Vagina (tissue), 2 donors: ENCODE results near the gene HS6ST2. TPM values are rescaled to one million over a fixed set of nuclear protein-coding genes. Genes with fewer than 3 reads are reported as not detected.

Experiments
- DNase-seq, 2 donors: peaks; one replicate each; pipeline ENCODE4 v3.0.0-alpha.2; 2017; ENCODE audit errors: extremely low spot score in 2 of 2
- H3K27ac ChIP-seq: fragments of 200-600 bp; sonication (generic); one replicate; pipeline ENCODE4 v1.5.1; 2019
- H3K27me3 ChIP-seq: fragments of 200-600 bp; sonication (generic); one replicate; pipeline ENCODE4 v1.5.1; 2019
- H3K36me3 ChIP-seq, 2 donors: fragments of 200-600 bp; sonication (generic); one replicate each; pipeline ENCODE4 v1.5.1; 2017 to 2019
- H3K4me1 ChIP-seq: fragments of 200-600 bp; sonication (generic); one replicate; pipeline ENCODE4 v1.5.1; 2019
- H3K4me3 ChIP-seq, 2 donors: fragments of 200-600 bp; sonication (generic); 1 replicate in 1 of 2; 2 replicates in 1 of 2; pipeline ENCODE4 v1.5.1; 2016 to 2019
- H3K9me3 ChIP-seq: fragments of 200-600 bp; sonication (generic); one replicate; pipeline ENCODE4 v1.5.1; 2019
- POLR2A ChIP-seq, 2 donors: fragments of 450-650 bp; IDR thresholded peaks; one replicate each; pipeline ENCODE4 v1.6.1; 2017; ENCODE audit warnings: antibody characterized with exemption in 2 of 2, mild to moderate bottlenecking in 2 of 2, moderate library complexity in 2 of 2
- POLR2AphosphoS5 ChIP-seq, 2 donors: sonication (generic); formaldehyde crosslinking; IDR thresholded peaks; one replicate each; pipeline ENCODE4 v1.9.0; 2017; ENCODE audit warnings: antibody characterized with exemption in 2 of 2, mild to moderate bottlenecking in 2 of 2, low read depth in 1 of 2; ENCODE audit not compliant: insufficient read depth in 1 of 2
- intact Hi-C: fragments of 100-400 bp; cut with DNase I; formaldehyde crosslinking; loops from one replicate; pipeline ENCODE4 v1.15.1; 2023
- total RNA-seq: library from RNA; depleted of rRNA; stranded (reverse); fragments of >200 nt; gene quantifications from one replicate; pipeline ENCODE4 v1.2.3, GENCODE V29; 2016
- TF ChIP-seq, protein P1 (sequence below), 3 experiments: fragments of 450-650 bp in 2 of 3; fragments of 200-600 bp in 1 of 3; sonication (generic) in 1 of 3; IDR thresholded peaks; one replicate each; pipeline ENCODE4 v1.5.1; 2017 to 2019; ENCODE audit warnings: antibody characterized with exemption in 3 of 3, mild to moderate bottlenecking in 2 of 3, moderate library complexity in 2 of 3

The HS6ST2 gene
- total RNA-seq, 1 donor from 2014 or later, result 0.74 TPM

DNA sequence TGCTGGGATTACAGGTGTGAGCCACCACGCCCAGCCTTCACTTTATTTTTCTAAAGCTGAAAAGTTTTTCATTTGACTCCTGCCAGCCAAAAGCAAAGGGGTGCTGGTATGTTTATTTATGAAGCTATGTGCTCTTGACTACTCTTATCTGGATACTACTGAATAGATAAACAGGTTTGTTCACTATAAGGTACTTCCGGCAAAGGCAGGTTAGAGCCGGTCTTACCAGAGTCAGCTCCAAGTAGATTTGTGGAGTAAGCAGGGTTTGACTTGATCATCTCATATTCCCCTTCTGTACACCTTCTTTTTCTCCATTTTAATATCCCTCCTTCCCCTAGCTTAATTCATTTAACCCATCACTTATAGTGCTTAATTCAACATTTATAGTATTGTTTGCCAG is 294.2 kb downstream of the HS6ST2 start:
- Histone ChIP-seq H3K4me3 (no peak overlapping the region), H3K36me3 (no peaks in the 10 kb centered on the region), H3K4me1 (no peaks in the 10 kb centered on the region), H3K27ac (no peak overlapping the region), H3K9me3 (no peaks in the 10 kb centered on the region), H3K27me3 (no peaks in the 10 kb centered on the region)
- TF ChIP-seq POLR2A (IDR thresholded peaks at IDR 0.05), result no peak
- TF ChIP-seq POLR2AphosphoS5 (IDR thresholded peaks at IDR 0.05; ENCODE audit: insufficient read depth in 1 of 2, low read depth in 1 of 2), result no peak
- TF ChIP-seq, protein P1, sequence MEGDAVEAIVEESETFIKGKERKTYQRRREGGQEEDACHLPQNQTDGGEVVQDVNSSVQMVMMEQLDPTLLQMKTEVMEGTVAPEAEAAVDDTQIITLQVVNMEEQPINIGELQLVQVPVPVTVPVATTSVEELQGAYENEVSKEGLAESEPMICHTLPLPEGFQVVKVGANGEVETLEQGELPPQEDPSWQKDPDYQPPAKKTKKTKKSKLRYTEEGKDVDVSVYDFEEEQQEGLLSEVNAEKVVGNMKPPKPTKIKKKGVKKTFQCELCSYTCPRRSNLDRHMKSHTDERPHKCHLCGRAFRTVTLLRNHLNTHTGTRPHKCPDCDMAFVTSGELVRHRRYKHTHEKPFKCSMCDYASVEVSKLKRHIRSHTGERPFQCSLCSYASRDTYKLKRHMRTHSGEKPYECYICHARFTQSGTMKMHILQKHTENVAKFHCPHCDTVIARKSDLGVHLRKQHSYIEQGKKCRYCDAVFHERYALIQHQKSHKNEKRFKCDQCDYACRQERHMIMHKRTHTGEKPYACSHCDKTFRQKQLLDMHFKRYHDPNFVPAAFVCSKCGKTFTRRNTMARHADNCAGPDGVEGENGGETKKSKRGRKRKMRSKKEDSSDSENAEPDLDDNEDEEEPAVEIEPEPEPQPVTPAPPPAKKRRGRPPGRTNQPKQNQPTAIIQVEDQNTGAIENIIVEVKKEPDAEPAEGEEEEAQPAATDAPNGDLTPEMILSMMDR (IDR thresholded peaks at IDR 0.05), result no peak
- intact Hi-C loops, result no loop called here
- no peak for DNase-seq

DNA sequence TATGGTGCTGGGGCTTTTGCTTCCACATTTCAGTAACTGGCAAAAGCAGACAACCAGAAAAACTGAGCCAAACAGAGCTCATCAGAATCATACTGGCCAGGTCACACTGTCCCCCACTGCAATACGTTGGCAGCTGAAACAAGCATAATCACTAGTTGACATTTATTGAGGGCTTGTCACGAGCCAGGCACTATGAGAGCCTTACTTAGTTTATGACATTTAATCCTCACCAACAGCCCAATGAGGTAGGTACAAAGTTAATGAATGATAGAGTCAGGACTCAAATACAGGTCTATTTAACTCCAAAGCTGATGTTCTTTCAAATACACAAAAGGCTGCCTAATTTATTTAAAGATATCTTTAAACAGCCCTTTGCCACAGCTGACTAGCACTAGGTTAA is 295.6 kb downstream of the HS6ST2 start:
- H3K9me3 ChIP-seq, result no peaks in the 10 kb centered on the region
- DNase-seq, result no peak
- no peaks in the 10 kb centered on the region for H3K36me3 ChIP-seq
- no peak overlapping the region for H3K27ac ChIP-seq
- TF ChIP-seq, protein P1 (IDR thresholded peaks at IDR 0.05), result no peak
- TF ChIP-seq POLR2AphosphoS5 (IDR thresholded peaks at IDR 0.05; ENCODE audit: insufficient read depth in 1 of 2, low read depth in 1 of 2) (no peak), POLR2A (IDR thresholded peaks at IDR 0.05) (no peak)
- no peaks in the 10 kb centered on the region for H3K27me3 ChIP-seq
- H3K4me3 ChIP-seq, result no peak overlapping the region
- intact Hi-C loops, result no loop called here
- no peaks in the 10 kb centered on the region for H3K4me1 ChIP-seq

DNA sequence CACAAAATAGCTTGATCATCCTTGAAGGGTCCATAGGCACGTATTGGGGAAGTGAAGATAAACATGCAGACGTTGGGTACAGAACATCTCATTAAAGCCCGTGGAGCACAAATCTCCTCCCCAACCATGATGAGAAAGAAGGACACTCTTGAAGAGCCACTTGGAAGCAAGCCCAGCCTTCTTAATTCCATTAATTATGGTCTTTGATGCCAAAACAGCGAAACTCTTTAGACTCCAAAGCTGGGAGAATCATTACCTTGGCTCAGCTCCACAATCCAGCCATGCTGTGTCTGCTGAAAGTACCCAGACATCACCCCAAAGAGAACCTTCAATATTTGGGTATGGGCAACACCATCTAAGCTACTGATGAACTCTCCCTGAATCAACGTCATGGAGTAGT is 300.6 kb downstream of the HS6ST2 start:
- no peak for TF ChIP-seq POLR2AphosphoS5 (IDR thresholded peaks at IDR 0.05; ENCODE audit: insufficient read depth in 1 of 2, low read depth in 1 of 2)
- no peak for TF ChIP-seq POLR2A (IDR thresholded peaks at IDR 0.05)
- TF ChIP-seq, protein P1 (IDR thresholded peaks at IDR 0.05), result no peak
- DNase-seq, result no peak
- no peaks in the 10 kb centered on the region for H3K4me1 ChIP-seq
- no peaks in the 10 kb centered on the region for H3K27me3 ChIP-seq
- no peak overlapping the region for H3K4me3 ChIP-seq
- H3K36me3 ChIP-seq, result no peaks in the 10 kb centered on the region
- intact Hi-C loops, result no loop called here
- no peak overlapping the region for H3K27ac ChIP-seq
- H3K9me3 ChIP-seq, result no peaks in the 10 kb centered on the region

DNA sequence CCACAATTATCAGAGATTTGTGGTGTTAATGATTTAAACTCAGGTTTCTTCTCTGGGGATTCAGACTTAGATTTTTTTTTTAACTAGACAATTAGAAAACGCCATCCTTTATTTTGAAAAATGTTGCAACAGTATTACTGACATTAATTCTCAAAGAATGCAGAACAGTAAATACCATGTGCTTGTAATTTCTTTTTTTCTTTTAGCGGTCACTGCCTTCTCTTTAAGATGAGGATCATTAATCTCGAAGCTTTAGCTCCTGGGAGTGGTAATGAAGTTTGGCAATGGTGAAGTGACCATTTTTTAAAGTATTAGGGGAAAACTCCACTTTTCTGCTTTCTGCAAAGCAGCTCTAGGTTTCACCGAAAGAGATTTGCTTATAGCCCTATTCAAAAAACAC is 305.6 kb downstream of the HS6ST2 start:
- H3K9me3 ChIP-seq, result no peaks in the 10 kb centered on the region
- H3K27me3 ChIP-seq, result no peaks in the 10 kb centered on the region
- no peak for TF ChIP-seq POLR2AphosphoS5 (IDR thresholded peaks at IDR 0.05; ENCODE audit: insufficient read depth in 1 of 2, low read depth in 1 of 2)
- no peak overlapping the region for H3K4me3 ChIP-seq
- H3K4me1 ChIP-seq, result no peaks in the 10 kb centered on the region
- no peak for DNase-seq
- H3K36me3 ChIP-seq, result no peaks in the 10 kb centered on the region
- H3K27ac ChIP-seq, result no peak overlapping the region
- intact Hi-C loops, result no loop called here

DNA sequence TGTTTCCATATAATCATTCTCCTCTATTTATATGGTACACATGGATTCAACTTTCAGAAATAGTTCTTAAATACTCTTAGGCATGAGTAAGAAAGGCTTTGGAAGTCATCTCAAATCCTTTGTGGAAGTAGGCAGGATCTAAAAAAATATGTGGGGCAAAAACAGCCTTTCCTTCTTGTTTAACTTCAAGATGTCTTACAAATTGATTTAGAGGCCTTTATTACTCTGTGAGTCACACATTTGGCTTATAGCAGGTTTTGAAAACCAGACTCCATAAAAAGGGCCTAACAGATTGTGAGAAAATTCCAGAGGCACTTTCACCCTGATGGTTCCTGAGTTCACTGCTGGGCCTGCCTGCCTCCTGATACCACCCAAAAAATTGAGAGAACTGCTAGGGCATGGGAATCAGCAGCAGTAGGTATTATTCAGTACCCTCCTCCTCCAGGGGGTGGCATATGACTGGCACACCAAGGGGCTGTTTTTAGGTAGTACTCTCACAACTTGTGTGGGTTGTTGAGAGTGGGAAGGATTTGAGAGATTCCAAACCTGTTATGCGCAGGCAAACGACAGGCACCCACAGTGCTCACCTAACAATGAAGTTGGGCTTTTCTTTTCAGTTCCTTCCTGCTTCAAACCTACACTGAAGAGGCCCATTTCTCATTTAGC is 306.9 kb downstream of the HS6ST2 start:
- peak in 1 of 2 donors; percentile 42 for DNase-seq
- Histone ChIP-seq H3K4me3 (no peak overlapping the region), H3K4me1 (no peaks in the 10 kb centered on the region), H3K27me3 (no peaks in the 10 kb centered on the region), H3K36me3 (no peaks in the 10 kb centered on the region), H3K9me3 (no peaks in the 10 kb centered on the region), H3K27ac (peak overlapping the region; percentile 7)
- no peak for TF ChIP-seq POLR2AphosphoS5 (IDR thresholded peaks at IDR 0.05; ENCODE audit: insufficient read depth in 1 of 2, low read depth in 1 of 2)
- no peak for TF ChIP-seq POLR2A (IDR thresholded peaks at IDR 0.05)
- TF ChIP-seq, protein P1 (IDR thresholded peaks at IDR 0.05), result no peak
- intact Hi-C loops, result no loop called here
